ENCODE measurements around the gene HS3ST3A1. TPM values are rescaled to one million over a fixed set of nuclear protein-coding genes. Genes with fewer than 3 reads are reported as not detected.

The HS3ST3A1 gene
- total and polyA plus RNA-seq, 10 donors = 1.9 to 25.9 (median 16.4) TPM

- H3K4me1 ChIP-seq = no peaks in the 10 kb centered on the region
- intact Hi-C loops (cut with DNase I; ENCODE audit: low total_unique reads) = no loop called here
- H3K27ac ChIP-seq = no peak overlapping the region
- TF ChIP-seq CTCF (IDR thresholded peaks at IDR 0.05 in 8 of 11, conservative IDR thresholded peaks at IDR 0.05 in 3 of 11) = no peak
- TF ChIP-seq POLR2A (IDR thresholded peaks at IDR 0.05) = no peak
- TF ChIP-seq POLR2AphosphoS5 (IDR thresholded peaks at IDR 0.05) = no peak
- WGBS, 5 donors = 73 to 92% (median 87%) methylated on average over 3 of the region's 3 CpGs
- H3K36me3 ChIP-seq = no peaks in the 10 kb centered on the region
- no peak for DNase-seq
- no peaks in the 10 kb centered on the region for H3K9me3 ChIP-seq
- H3K27me3 ChIP-seq (replicated peaks in 1 of 7) = no peaks in the 10 kb centered on the region
- H3K4me3 ChIP-seq = no peak overlapping the region
These were observed 143.9 kb downstream of the HS3ST3A1 start for GRCh38 chr17:13457783-13458182.

Small RNA genes lying within 50 kb of the gene (microRNA-seq; reads per million reads assigned to microRNA genes)
- 0 reads per million in 3 donors for gene MIR548H3

Small RNA genes lying within 50 kb of the gene (small RNA-seq; reads per million reads assigned to genes)
- gene MIR548H3 = 0 reads per million in 4 donors
